HL-60 (cell line): ENCODE results near the gene TOR1A.
A peak's percentile ranks its signal among the peaks of the same experiment; 100 is the strongest.

ENCODE experiments used
- DNase-seq, 2 experiments: peaks; one replicate each; pipeline ENCODE4 v3.0.0-alpha.2; 2010 to 2020; ENCODE audit warnings: low read depth in 1 of 2, low spot score in 1 of 2
- H3K27ac ChIP-seq: fragments of 250-450 bp; sonication (Bioruptor Pico); replicated peaks from 2 replicates; pipeline ENCODE4 v1.5.1; 2020; ENCODE audit warnings: mild to moderate bottlenecking, moderate library complexity
- H3K27me3 ChIP-seq: fragments of 250-450 bp; sonication (Bioruptor Pico); 2 replicates; pipeline ENCODE4 v1.5.1; 2021; ENCODE audit warnings: mild to moderate bottlenecking, moderate library complexity; ENCODE audit not compliant: insufficient read depth, poor library complexity, severe bottlenecking
- H3K4me3 ChIP-seq: replicated peaks from 2 replicates; pipeline ENCODE4 v1.5.1; 2011; ENCODE audit warnings: mild to moderate bottlenecking, control low read depth, low read length; ENCODE audit not compliant: insufficient read depth
- GABPA ChIP-seq: IDR thresholded peaks from 2 replicates; pipeline ENCODE4 v1.6.1; 2012; ENCODE audit warnings: low read depth
- POLR2AphosphoS5 ChIP-seq: IDR thresholded peaks from 2 replicates; pipeline ENCODE4 v1.6.1; 2012; ENCODE audit warnings: low read depth
- SPI1 ChIP-seq: IDR thresholded peaks from 2 replicates; pipeline ENCODE4 v1.6.1; 2012; ENCODE audit warnings: low read depth, mild to moderate bottlenecking, borderline replicate concordance
- TF ChIP-seq, protein P1 (sequence below): IDR thresholded peaks from 2 replicates; pipeline ENCODE4 v1.6.1; 2012; ENCODE audit warnings: low read depth; ENCODE audit not compliant: insufficient replicate concordance
- TF ChIP-seq, protein P2 (sequence below): IDR thresholded peaks from one replicate; pipeline ENCODE4 v1.5.1; 2011; ENCODE audit warnings: low read length, control low read depth, inconsistent platforms; ENCODE audit not compliant: insufficient read depth

The TOR1A gene

GRCh38 chr9:129850821-129851550, 27.1 kb upstream of the TOR1A start:
- no peaks in the 10 kb centered on the region for H3K27me3 ChIP-seq
- H3K27ac ChIP-seq: no peak overlapping the region
- no peak for TF ChIP-seq POLR2AphosphoS5
- TF ChIP-seq SPI1: no peak
- TF ChIP-seq, protein P1, sequence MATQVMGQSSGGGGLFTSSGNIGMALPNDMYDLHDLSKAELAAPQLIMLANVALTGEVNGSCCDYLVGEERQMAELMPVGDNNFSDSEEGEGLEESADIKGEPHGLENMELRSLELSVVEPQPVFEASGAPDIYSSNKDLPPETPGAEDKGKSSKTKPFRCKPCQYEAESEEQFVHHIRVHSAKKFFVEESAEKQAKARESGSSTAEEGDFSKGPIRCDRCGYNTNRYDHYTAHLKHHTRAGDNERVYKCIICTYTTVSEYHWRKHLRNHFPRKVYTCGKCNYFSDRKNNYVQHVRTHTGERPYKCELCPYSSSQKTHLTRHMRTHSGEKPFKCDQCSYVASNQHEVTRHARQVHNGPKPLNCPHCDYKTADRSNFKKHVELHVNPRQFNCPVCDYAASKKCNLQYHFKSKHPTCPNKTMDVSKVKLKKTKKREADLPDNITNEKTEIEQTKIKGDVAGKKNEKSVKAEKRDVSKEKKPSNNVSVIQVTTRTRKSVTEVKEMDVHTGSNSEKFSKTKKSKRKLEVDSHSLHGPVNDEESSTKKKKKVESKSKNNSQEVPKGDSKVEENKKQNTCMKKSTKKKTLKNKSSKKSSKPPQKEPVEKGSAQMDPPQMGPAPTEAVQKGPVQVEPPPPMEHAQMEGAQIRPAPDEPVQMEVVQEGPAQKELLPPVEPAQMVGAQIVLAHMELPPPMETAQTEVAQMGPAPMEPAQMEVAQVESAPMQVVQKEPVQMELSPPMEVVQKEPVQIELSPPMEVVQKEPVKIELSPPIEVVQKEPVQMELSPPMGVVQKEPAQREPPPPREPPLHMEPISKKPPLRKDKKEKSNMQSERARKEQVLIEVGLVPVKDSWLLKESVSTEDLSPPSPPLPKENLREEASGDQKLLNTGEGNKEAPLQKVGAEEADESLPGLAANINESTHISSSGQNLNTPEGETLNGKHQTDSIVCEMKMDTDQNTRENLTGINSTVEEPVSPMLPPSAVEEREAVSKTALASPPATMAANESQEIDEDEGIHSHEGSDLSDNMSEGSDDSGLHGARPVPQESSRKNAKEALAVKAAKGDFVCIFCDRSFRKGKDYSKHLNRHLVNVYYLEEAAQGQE: no peak
- TF ChIP-seq, protein P2, sequence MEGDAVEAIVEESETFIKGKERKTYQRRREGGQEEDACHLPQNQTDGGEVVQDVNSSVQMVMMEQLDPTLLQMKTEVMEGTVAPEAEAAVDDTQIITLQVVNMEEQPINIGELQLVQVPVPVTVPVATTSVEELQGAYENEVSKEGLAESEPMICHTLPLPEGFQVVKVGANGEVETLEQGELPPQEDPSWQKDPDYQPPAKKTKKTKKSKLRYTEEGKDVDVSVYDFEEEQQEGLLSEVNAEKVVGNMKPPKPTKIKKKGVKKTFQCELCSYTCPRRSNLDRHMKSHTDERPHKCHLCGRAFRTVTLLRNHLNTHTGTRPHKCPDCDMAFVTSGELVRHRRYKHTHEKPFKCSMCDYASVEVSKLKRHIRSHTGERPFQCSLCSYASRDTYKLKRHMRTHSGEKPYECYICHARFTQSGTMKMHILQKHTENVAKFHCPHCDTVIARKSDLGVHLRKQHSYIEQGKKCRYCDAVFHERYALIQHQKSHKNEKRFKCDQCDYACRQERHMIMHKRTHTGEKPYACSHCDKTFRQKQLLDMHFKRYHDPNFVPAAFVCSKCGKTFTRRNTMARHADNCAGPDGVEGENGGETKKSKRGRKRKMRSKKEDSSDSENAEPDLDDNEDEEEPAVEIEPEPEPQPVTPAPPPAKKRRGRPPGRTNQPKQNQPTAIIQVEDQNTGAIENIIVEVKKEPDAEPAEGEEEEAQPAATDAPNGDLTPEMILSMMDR: no peak
- no peak for TF ChIP-seq GABPA
- no peak overlapping the region for H3K4me3 ChIP-seq
- no peak for DNase-seq

GRCh38 chr9:129849901-129850300, 26.0 kb upstream of the TOR1A start:
- H3K27me3 ChIP-seq: no peaks in the 10 kb centered on the region
- no peak overlapping the region for H3K4me3 ChIP-seq
- DNase-seq: no peak
- H3K27ac ChIP-seq: no peak overlapping the region
- no peak for TF ChIP-seq SPI1
- TF ChIP-seq GABPA: no peak
- TF ChIP-seq, protein P2: no peak
- TF ChIP-seq POLR2AphosphoS5: no peak
- TF ChIP-seq, protein P1: no peak

DNA sequence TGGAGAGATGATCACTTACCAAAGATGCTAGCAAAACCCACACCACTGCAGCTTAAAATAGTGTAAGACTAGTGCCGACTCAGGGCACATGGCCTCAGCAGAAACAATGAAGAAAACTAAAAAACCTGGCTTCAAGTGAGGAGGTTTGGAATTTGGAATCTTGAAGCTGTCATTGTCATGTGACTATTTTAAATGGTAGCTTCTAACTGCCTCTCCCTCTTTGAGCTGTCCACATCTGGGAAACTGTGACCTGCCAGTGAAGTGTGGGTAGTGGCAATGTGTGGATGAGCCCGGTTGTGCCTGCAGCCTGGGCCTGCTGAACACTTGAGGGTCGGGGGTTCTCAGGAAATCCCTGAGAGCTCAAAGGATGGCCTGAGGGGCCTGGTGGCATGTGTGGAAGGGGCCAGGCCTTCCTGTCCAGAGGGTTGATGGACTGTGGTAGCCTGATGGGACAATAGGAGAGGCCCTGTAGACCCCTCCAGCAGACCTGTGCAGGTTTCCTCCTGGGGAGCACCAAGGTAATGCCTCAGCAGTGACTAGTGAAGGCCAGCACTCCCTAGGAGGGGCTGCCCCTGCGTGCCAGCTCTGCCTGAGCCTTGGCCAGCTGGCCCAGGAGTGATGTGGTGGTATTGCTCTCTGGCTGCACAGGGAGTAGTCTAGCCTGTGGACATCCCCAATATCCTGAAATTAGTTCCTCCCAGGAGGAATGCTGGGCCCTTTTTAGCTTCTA, 24.9 kb upstream of the TOR1A start:
- TF ChIP-seq, protein P2: no peak
- no peak for TF ChIP-seq GABPA
- TF ChIP-seq SPI1: no peak
- TF ChIP-seq, protein P1: no peak
- TF ChIP-seq POLR2AphosphoS5: no peak

More for the DNA sequence above, 24.9 kb upstream of the TOR1A start:
- Histone ChIP-seq H3K27ac (peak overlapping the region; percentile 31), H3K27me3 (no peaks in the 10 kb centered on the region), H3K4me3 (no peak overlapping the region)
- no peak for DNase-seq
